ELF-1 (cell line): ENCODE measurements around the gene IL1A.

Experiments
- DNase-seq: peaks from one replicate; pipeline ENCODE4 v3.0.0-alpha.2; 2016; ENCODE audit warnings: low read depth, low spot score

The IL1A gene

DNA sequence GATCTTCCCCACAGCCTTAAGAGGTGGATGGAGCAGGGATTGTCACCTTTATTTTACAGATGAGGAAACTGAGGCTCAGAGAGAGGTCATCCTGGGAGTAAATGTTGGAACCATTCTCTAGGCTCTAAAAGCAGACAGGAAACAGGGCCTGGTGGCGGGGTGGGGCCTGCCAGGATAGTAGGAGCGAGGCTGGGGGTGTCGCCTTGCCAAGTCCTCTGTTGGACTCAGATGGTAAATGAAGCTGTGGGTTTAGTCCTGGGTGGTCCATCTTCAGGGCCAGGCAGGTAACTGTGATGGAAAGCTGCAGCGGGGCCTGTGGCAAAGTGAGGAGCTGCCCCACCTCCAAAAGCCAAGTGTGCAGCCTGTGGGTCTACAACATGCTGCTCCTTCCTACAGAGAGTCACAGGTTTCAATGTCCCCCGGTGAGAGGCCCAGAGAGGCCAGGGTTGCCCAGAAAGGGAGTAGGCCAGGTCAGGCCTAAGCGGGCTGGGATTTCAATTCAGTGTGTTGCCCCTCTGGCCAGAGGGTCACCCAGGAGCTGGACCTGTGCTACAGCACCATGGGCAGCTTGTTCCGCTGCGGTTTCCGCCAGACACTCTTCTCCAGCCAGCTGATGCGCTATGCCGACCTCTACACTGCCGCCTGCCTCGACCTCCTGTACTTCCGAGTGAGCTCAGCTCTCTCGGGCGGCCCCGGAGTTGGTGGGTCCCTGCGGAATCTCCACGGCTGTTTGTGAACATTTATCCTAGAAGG lies 56.8 kb downstream of the IL1A start:
- no peak for DNase-seq

DNA sequence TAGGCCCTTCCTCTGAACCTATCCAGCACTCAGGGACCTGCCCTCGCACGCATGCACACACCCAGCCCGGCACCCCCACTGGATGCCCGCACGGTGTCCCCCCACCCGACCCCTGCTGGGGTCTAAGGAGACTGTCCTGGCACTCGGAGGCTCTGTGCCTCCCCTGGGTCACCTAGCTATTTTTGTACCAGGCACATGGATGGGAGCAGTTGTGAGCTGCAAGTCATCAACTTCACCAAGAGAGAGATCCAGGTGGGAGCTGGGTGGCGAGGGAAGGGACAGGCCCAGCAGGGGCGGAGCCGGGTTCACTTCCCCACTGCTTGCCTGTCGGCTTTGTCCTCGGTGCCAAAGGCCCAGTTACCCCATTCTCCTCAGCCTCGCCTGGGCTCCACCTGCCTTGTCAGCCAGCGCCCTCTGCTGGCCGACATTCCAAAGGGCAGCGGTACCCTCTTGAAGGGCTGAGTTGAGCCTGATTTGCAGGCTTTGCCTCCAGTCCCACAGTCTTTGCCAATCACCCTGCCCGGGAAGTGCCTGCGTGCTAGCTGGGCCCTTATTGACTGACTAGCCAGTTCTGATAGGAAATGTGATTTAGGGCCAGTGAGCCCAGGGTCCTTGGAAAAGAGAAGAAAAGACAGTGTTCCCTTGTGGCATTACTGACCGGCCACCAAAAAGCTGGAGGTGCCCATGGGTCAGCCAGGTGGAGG lies 57.7 kb downstream of the IL1A start:
- DNase-seq: peak; percentile 95

DNA sequence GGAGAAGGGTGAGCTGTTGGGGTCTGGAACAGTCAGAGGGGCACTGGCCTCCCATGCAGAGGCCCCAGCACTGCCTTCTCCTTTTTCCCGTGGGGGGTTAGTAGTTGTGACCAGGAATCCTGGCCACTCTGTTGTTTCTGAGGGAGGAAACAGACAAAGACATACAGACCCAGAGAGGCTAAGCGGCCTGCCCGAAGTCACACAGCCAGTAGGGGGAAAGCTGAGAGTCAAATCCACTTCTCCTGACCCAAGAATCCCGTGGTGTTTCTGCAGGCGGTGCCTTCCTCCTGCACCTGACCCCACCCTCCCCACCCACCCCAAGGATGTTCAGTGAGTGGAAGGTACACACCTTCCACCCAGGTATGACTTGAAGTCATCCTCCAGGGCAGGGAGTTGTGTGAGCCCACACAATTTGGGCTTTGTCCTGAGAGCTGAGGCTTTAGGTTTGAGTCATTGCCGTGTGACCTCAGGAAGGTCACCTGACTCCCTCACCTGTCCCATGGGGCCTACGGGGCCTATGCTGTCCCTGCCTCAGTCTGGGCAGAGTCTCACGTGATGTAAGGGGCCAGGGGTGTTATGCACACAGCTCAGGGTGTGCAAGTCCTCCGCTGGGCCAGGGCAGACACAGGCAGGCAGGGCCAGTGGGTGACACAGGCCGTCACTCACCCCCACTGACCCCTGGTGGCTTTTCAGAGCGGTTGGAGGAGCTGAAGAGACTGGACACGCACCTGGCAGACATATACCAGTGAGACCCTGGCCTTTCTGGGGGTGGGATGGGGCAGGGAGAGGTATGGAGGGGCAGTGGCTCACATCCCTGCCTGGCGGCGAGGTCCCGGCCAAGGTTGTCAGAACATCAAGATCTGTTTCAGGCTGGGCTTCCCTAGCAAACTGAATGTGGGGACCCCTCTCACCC lies 58.5 kb downstream of the IL1A start:
- DNase-seq: no peak

DNA sequence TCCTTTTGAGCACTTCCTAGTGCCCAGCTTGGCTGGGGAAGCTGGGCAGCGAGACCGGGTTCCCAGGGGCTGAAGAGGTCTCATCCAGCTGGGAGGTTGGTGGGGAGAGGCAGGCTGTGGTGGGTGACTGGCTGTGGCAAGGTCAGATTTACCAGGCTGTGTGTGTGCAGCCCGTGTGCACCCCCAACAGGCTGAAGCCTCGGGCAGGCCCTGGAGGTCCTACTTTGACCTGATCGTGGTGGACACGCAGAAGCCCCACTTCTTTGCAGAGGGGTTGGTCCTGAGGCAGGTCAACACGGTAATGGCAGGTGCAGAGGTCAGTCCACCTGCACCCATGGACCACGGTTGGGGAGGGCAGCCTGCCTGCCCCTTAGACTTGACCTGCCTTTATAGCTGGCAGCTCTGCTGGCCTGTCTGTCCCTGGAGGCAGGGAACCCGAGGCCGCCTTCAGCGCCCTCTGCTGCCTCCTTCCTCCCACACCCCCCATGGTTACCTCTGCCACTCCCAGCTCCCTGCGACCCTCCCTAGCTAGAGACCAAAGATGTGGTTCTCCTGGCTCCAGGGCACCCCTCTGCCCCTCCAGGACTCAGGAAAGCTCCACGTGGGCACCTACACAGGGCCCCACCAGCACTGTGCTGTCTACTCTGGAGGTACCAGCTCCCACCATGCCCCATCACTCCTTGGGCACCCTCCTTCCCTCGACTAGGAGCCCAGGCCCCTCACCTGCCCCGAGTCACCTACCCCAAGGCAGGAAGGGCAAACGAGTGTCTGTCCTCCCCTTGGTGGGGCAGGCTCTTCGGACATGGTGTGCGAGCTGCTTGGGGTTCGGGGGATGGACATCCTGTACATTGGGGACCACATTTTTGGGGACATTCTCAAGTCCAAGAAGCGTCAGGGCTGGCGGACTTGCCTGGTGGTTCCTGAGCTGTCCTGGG lies 59.4 kb downstream of the IL1A start:
- DNase-seq: peak; percentile 62

DNA sequence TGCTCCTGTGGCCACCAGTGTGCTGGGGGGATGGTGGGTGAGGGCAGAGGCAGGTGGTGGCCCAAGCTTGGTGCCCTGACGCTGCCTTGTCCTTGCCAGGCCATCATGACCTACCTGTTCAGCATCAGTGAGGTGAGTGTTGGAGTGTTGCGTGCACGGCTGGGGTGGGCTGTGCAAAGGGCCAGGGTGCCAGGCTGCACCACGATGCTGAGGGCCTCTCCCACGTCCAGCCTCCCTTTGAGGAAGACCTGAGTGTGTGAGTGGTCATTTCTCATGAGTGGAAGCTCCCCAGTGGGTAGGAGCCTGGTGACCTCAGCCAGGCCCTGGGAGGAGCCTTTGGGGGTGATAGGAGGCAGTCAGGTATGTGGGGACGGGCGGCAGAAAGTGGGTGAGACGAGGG lies 60.3 kb downstream of the IL1A start:
- no peak for DNase-seq
